Type B pancreatic cell (in vitro differentiated cells): ENCODE measurements around the gene CHMP2A. TPM values are rescaled to one million over a fixed set of nuclear protein-coding genes. Genes with fewer than 3 reads are reported as not detected.

Experiments
- DNase-seq: peaks from one replicate; pipeline ENCODE4 v3.0.0; 2021; ENCODE audit warnings: mixed read lengths; ENCODE audit not compliant: unreplicated experiment; ENCODE audit errors: extremely low spot score
- H3K27ac Mint-ChIP-seq: 2 replicates; pipeline ENCODE4 v1.8.0; 2021; ENCODE audit warnings: mild to moderate bottlenecking, mixed read lengths
- H3K27me3 Mint-ChIP-seq: 2 replicates; pipeline ENCODE4 v1.8.0; 2021; ENCODE audit warnings: mixed read lengths
- H3K36me3 Mint-ChIP-seq: 2 replicates; pipeline ENCODE4 v1.8.0; 2021; ENCODE audit warnings: mixed read lengths
- H3K4me1 Mint-ChIP-seq: one replicate; pipeline ENCODE4 v1.8.0; 2021; ENCODE audit warnings: mixed read lengths; ENCODE audit not compliant: unreplicated experiment
- H3K4me3 Mint-ChIP-seq: 2 replicates; pipeline ENCODE4 v1.8.0; 2021; ENCODE audit warnings: mild to moderate bottlenecking, mixed read lengths
- H3K9me3 Mint-ChIP-seq: 2 replicates; pipeline ENCODE4 v1.8.0; 2021; ENCODE audit warnings: mixed read lengths
- total RNA-seq: library from RNA; stranded (reverse); gene quantifications from 2 replicates; pipeline ENCODE4 v1.2.1, GENCODE V29; 2021; ENCODE audit warnings: low replicate concordance
- TF ChIP-seq, protein P1 (sequence below): fragments of 200-600 bp; sonication (generic); conservative IDR thresholded peaks from 2 replicates; pipeline ENCODE4 v1.5.0; 2021; ENCODE audit warnings: antibody characterized with exemption, mild to moderate bottlenecking

The CHMP2A gene
- total RNA-seq, 1 donor from 2014 or later, result 86.5 TPM

DNA sequence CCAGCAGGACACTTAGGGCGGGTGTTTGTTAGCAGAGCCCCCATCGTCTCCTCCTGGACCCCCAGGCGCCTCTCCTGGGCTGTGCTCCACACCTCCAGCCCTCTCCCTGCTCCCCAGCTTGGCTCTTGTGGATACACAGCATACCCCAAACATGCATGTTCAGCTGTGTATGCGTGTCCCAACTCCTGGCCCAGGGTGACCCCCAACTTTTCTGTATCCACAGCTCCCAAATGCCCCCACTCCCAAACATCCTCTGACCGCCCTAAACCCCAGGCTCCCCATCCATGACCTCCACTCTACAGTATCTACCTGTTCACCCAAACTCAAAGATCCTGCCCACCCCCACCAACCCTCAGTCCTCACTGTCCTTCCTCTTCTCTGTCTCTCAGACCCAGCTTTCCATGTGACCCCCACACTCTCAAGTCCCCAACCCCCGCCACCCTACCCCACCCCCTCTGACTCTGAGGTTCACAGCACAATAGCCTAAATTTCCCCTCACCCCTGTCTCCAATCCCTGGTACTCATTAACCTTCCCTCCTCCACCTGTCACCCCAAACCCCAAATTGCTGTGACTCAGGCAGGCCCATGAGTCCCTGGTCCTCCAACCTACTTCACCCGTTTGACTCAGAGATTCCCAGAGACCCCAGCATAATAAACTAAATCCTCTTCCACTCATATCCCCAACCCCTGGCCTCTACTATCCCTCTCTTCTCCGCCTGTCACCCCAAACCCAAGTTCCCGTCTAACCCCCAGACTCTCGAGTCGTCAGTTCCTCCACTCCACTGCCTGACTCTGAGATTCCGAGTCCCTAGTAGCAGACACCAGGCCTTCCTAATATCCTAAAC lies 2.5 kb upstream of the CHMP2A start:
- Mint-ChIP-seq H3K36me3 (peaks cover 16% of the 10 kb centered on the region), H3K27me3 (no peaks in the 10 kb centered on the region), H3K9me3 (no peaks in the 10 kb centered on the region), H3K27ac (peak overlapping the region; percentile 100), H3K4me1 (peaks cover 20% of the 10 kb centered on the region), H3K4me3 (peak overlapping the region; percentile 99)
- TF ChIP-seq, protein P1, sequence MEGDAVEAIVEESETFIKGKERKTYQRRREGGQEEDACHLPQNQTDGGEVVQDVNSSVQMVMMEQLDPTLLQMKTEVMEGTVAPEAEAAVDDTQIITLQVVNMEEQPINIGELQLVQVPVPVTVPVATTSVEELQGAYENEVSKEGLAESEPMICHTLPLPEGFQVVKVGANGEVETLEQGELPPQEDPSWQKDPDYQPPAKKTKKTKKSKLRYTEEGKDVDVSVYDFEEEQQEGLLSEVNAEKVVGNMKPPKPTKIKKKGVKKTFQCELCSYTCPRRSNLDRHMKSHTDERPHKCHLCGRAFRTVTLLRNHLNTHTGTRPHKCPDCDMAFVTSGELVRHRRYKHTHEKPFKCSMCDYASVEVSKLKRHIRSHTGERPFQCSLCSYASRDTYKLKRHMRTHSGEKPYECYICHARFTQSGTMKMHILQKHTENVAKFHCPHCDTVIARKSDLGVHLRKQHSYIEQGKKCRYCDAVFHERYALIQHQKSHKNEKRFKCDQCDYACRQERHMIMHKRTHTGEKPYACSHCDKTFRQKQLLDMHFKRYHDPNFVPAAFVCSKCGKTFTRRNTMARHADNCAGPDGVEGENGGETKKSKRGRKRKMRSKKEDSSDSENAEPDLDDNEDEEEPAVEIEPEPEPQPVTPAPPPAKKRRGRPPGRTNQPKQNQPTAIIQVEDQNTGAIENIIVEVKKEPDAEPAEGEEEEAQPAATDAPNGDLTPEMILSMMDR, result no peak
- no peak for DNase-seq

DNA sequence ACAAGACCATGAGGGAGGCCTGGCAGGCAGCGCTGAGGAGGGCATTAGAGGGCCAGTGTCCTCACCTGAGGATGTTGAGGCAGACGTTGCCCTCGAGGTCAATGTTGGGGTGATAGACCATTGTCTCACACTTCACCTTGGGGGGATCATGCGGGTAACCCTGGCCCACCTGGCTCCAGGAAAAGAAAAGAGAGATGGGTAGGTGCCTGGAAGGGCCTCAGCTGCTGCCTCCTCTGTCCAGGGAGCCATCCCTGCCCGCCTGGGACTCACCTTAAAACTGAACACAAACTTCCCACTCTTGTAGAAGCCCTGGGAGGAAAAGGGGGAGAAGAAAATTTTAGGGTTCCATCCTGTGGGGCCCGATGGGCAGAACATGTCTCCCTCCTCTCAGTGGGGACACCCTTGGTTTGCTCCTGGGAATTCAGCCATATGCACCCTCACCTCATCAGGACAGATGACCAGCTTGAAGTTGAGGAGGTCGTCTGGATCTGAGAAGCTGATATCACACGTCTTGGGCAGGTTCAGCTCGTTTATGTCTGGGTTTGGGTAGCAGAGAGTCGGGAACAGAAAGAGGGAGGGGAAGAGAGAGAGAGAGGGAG lies 1.8 kb upstream of the CHMP2A start:
- TF ChIP-seq, protein P1, result no peak
- no peaks in the 10 kb centered on the region for H3K27me3 Mint-ChIP-seq
- H3K9me3 Mint-ChIP-seq, result no peaks in the 10 kb centered on the region
- peak overlapping the region; percentile 99 for H3K4me3 Mint-ChIP-seq
- H3K4me1 Mint-ChIP-seq, result peaks cover 20% of the 10 kb centered on the region
- peaks cover 20% of the 10 kb centered on the region for H3K36me3 Mint-ChIP-seq
- no peak for DNase-seq
- peak overlapping the region; percentile 100 for H3K27ac Mint-ChIP-seq

DNA sequence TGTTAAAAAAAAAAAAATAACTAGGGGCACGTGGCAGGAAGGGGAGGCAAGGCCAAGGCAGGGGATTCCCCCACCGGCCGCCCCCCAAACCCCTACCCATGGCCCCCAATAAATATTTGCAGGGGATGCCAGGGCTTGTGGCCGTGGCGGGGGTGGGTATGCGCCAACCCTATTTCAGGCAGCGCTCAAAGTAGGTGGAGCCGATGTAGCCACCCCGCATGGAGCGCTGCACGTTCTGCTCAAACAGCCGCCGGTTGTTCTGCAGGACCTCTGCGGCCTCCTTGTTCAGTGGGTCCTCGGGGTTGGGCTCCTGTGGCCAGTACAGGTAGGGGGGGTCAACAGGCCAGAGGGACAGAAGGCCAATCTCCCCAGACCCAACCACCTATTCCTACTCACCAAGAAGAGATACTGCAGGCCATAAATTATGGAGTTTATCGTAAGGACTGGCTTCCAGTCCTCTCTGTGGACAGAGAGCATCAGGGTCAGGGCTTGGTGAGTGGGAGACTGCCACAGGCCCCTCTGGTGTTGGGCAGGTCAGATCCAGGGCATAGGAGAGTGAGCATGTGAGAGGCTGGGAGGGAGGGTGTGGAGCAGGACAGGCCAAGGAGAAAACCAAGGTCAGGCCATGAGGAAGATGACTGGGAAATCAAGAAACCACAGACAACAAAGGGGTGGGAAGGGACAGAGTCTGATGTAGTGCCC lies 1.2 kb upstream of the CHMP2A start:
- no peaks in the 10 kb centered on the region for H3K27me3 Mint-ChIP-seq
- TF ChIP-seq, protein P1, result no peak
- peaks cover 20% of the 10 kb centered on the region for H3K36me3 Mint-ChIP-seq
- no peaks in the 10 kb centered on the region for H3K9me3 Mint-ChIP-seq
- DNase-seq, result no peak
- H3K4me3 Mint-ChIP-seq, result peak overlapping the region; percentile 99
- H3K27ac Mint-ChIP-seq, result peak overlapping the region; percentile 100
- peaks cover 20% of the 10 kb centered on the region for H3K4me1 Mint-ChIP-seq

DNA sequence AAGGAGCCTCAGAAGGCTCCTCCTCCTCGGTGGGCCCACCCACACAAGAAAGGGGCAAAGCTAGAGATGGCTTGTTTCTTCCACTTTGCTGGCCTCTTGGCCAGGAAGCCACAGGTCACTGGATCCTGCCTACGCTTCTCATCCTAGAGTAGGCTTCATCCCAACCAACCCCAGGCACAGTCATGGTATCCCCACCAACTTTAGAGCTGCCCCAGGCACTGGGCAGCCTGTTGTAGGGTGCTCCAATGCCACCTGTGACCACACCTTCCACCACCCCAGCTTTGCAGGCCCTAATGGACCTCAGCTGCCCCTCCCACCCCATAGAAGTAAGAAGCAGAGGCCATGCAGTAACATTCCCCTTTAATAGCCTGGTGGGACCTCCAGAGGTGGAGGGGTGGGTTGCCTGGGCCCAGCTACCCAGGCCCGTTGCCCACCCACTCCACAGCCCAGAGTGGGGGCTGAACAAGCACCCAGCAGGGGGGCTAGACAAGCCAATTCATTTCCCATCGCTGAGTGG lies 522 bp upstream of the CHMP2A start:
- no peak for DNase-seq
- TF ChIP-seq, protein P1, result no peak
- Mint-ChIP-seq H3K36me3 (peaks cover 20% of the 10 kb centered on the region), H3K4me1 (peaks cover 20% of the 10 kb centered on the region), H3K9me3 (no peaks in the 10 kb centered on the region), H3K4me3 (peak overlapping the region; percentile 95), H3K27me3 (no peaks in the 10 kb centered on the region), H3K27ac (peak overlapping the region; percentile 99)

DNA sequence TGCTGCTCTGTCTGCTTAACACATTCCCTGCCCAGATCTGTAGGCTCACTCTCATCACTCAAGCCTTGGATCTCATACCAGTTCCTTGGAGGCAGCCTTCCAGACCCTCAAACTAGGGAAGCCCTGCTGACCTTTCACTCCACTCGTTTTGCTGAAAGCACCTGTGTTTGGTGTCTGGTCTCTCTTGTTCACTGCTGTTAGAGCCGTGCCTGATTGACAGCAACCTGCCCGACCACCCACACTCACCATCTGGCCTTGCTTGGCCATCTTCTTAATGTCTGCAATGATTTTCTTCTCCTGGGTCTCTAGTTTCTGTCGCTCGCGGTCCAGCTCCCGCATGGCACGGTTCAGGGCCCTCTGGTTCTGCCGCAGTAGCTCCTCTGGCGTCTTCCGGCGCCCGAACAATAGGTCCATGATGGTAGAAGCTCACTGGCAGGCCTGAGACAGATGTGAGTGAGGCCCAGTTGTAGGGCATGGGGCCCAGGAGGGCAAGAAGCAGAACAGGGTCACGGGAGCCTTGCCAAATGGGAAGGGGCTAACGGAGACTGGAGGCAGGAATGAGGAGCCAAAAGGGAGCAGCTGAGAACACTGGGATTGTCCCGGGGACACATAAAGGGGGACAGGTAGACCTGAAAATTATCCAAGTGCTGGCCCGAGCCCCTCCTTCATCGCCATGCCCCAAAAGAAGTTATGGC lies 959 bp downstream of the CHMP2A start:
- peak overlapping the region; percentile 95 for H3K4me3 Mint-ChIP-seq
- peaks cover 23% of the 10 kb centered on the region for H3K36me3 Mint-ChIP-seq
- DNase-seq, result no peak
- peak overlapping the region; percentile 99 for H3K27ac Mint-ChIP-seq
- TF ChIP-seq, protein P1, result no peak
- no peaks in the 10 kb centered on the region for H3K9me3 Mint-ChIP-seq
- no peaks in the 10 kb centered on the region for H3K27me3 Mint-ChIP-seq
- peaks cover 20% of the 10 kb centered on the region for H3K4me1 Mint-ChIP-seq
